Measurements from ENCODE around the gene FAM222B.

Gene FAM222B

GRCh38 chr17:28729950-28730330 is 112.7 kb downstream of the FAM222B start:
- Histone ChIP-seq H3K27ac (ENCODE audit: low read depth, low read length) (no peak overlapping the region), H3K27me3 (ENCODE audit: control insufficient read depth, low read length) (no peaks in the 10 kb centered on the region), H3K4me2 (ENCODE audit: low read length) (peak overlapping the region; percentile 100), H3K4me1 (ENCODE audit: control insufficient read depth, low read length) (peaks cover 35% of the 10 kb centered on the region), H4K20me1 (ENCODE audit: control insufficient read depth, insufficient read depth, low read depth, low read length) (no peaks in the 10 kb centered on the region), H3K9me2 (replicated peaks; ENCODE audit: control insufficient read depth, low read length) (no peaks in the 10 kb centered on the region), H3K79me2 (ENCODE audit: control insufficient read depth, low read length) (peaks cover 17% of the 10 kb centered on the region), H3F3A (ENCODE audit: control insufficient read depth, insufficient read depth) (peaks cover 21% of the 10 kb centered on the region), H3K9me3 (ENCODE audit: control insufficient read depth, insufficient read depth, low read length) (no peaks in the 10 kb centered on the region), H3K36me3 (ENCODE audit: control insufficient read depth, low read length) (peaks cover 13% of the 10 kb centered on the region), H3K4me3 (ENCODE audit: low read length) (peak overlapping the region; percentile 94)
- TF ChIP-seq CTCF (IDR thresholded peaks at IDR 0.05; ENCODE audit: low read depth, low read length, poor library complexity, severe bottlenecking): no peak
- TF ChIP-seq EZH2phosphoT487 (IDR thresholded peaks at IDR 0.05; ENCODE audit: borderline replicate concordance, low read length): no peak

DNA sequence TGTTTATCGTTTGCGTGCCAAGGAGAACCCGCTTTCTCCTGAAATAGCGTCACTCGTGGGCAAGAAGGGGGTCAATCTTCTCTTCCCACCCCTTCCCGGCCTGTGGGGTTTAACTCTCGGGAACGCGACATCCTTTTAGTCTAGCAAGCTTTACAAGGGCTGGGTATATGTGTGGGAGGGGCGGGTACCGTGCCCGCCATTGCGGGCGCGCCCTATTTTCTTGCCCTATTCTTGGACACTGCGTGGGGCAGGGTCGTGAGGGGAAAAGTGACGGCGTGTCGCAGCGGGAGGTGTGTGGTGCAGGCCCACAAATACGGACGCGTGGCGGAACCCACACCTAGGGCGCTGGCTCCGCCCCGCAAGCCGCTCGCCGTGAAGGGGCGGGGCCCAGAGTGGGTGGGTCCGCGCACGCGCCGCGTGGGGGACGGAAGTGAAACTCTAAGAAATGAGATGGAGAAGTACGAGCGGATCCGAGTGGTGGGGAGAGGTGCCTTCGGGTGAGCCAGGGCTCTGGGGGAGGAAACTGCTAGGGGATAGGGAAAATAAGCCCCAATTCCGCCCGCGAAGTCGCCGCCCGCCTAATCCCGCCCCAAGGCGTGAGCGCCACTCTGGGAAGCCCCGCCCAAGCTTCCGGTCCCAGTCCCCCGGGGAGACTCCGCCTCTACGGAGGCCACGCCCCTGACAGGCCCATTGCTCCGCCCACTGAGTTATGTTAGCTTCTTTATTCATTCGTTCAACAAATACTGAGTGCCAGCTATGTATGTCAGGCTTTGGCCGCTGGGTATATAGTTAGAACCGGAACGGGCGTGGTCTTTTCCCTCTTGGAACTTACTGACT is 114.0 kb downstream of the FAM222B start, which contains the start of gene NEK8:
TSS of gene NEK8 (plus strand) at position 425 of the 837 bp plus-strand sequence. CDS start at position 451, 26 bp downstream.
- Histone ChIP-seq H3K27ac (ENCODE audit: low read depth, low read length) (peak within 1 kb of the TSS; percentile 95), H3K4me2 (ENCODE audit: low read length) (peak within 1 kb of the TSS; percentile 100), H3K4me1 (ENCODE audit: control insufficient read depth, low read length) (peaks cover 46% of the 10 kb centered on the region), H3K27me3 (ENCODE audit: control insufficient read depth, low read length) (no peaks in the 10 kb centered on the region), H3K36me3 (ENCODE audit: control insufficient read depth, low read length) (peaks cover 23% of the 10 kb centered on the region), H3K4me3 (ENCODE audit: low read length) (peak within 1 kb of the TSS; percentile 94), H3K9me2 (replicated peaks; ENCODE audit: control insufficient read depth, low read length) (no peaks in the 10 kb centered on the region), H3F3A (ENCODE audit: control insufficient read depth, insufficient read depth) (peaks cover 34% of the 10 kb centered on the region), H3K9me3 (ENCODE audit: control insufficient read depth, insufficient read depth, low read length) (no peaks in the 10 kb centered on the region), H3K79me2 (ENCODE audit: control insufficient read depth, low read length) (peaks cover 17% of the 10 kb centered on the region), H4K20me1 (ENCODE audit: control insufficient read depth, insufficient read depth, low read depth, low read length) (peaks cover 3% of the 10 kb centered on the region; the same call in 1 of the 2 replicates)
- TF ChIP-seq CTCF (IDR thresholded peaks at IDR 0.05; ENCODE audit: low read depth, low read length, poor library complexity, severe bottlenecking) (no peak), EZH2phosphoT487 (IDR thresholded peaks at IDR 0.05; ENCODE audit: borderline replicate concordance, low read length) (no peak)

DNA sequence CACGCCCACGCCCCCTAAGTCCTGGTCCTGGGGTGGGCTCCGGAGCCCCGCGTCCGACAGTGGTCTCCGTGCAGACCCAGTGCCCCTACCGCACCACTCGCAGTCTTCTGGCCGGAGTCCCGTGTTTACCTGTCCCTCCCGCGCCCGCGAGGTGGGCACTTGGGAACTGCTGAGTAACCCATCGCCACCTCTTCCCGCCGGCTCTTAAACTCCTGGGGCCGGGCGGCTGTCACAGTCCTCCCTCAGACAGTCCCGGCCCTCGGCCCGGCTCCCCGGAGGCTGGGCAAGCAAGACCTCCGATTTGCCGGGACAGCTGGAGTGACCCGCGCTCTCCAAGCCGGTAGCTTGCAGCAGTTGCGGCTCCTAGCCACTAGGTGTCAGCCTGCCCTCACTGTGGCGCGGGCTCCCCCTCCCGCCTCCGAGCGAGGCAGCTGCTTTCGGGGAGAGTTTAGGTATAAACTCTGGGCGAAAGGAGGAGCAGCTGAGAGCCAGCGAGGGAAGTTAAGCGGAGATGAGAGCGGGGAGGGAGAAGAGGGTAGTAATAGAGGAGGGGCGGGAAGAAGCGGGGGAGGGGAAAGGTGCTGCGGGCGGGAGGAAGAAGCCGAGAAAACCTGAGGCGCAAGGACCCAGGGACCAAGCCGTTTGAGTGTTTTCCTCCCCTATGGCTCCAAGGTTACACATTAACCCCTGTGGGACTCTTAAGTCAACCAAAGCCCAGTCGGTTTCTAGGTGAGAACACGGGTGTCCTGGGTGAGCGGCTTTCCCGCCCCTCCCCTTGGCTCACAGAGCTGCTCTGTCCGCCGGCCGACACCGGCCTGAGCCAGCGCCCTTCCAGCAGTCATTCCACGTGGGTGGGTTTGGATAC is 115.7 kb downstream of the FAM222B start:
- no peaks in the 10 kb centered on the region for H3K9me2 ChIP-seq (replicated peaks; ENCODE audit: control insufficient read depth, low read length)
- peaks cover 12% of the 10 kb centered on the region for H4K20me1 ChIP-seq (ENCODE audit: control insufficient read depth, insufficient read depth, low read depth, low read length)
- no peaks in the 10 kb centered on the region for H3K9me3 ChIP-seq (ENCODE audit: control insufficient read depth, insufficient read depth, low read length)
- peak overlapping the region; percentile 100 for H3K4me2 ChIP-seq (ENCODE audit: low read length)
- peaks cover 63% of the 10 kb centered on the region for H3K4me1 ChIP-seq (ENCODE audit: control insufficient read depth, low read length)
- H3K4me3 ChIP-seq (ENCODE audit: low read length): peak overlapping the region; percentile 94
- peaks cover 52% of the 10 kb centered on the region for H3F3A ChIP-seq (ENCODE audit: control insufficient read depth, insufficient read depth)
- TF ChIP-seq CTCF (IDR thresholded peaks at IDR 0.05; ENCODE audit: low read depth, low read length, poor library complexity, severe bottlenecking) (peak; percentile 99), EZH2phosphoT487 (IDR thresholded peaks at IDR 0.05; ENCODE audit: borderline replicate concordance, low read length) (no peak)
- peaks cover 40% of the 10 kb centered on the region for H3K36me3 ChIP-seq (ENCODE audit: control insufficient read depth, low read length)
- no peaks in the 10 kb centered on the region for H3K27me3 ChIP-seq (ENCODE audit: control insufficient read depth, low read length)
- H3K79me2 ChIP-seq (ENCODE audit: control insufficient read depth, low read length): peaks cover 32% of the 10 kb centered on the region
- H3K27ac ChIP-seq (ENCODE audit: low read depth, low read length): peak overlapping the region; percentile 95

All from DOHH2 (cell line).